Upper lobe of left lung (tissue), 4 donors: Measurements from ENCODE around the gene ALDH9A1.

Experiments used
- POLR2A ChIP-seq, 4 donors: fragments of 450-650 bp; IDR thresholded peaks; one replicate each; pipeline ENCODE4 v1.5.1; 2016 to 2017; ENCODE audit warnings: antibody characterized with exemption in 4 of 4, mild to moderate bottlenecking in 2 of 4
- POLR2AphosphoS5 ChIP-seq, 2 donors: sonication (generic); formaldehyde crosslinking; IDR thresholded peaks; one replicate each; pipeline ENCODE4 v1.5.1; 2017; ENCODE audit warnings: antibody characterized with exemption in 2 of 2
- TF ChIP-seq, protein P1 (sequence below), 6 experiments: fragments of 450-650 bp in 4 of 6; fragments of 200-600 bp in 2 of 6; sonication (generic) in 2 of 6; IDR thresholded peaks; one replicate each; pipeline ENCODE4 v1.5.1; 2016 to 2019; ENCODE audit warnings: antibody characterized with exemption in 6 of 6

DNA sequence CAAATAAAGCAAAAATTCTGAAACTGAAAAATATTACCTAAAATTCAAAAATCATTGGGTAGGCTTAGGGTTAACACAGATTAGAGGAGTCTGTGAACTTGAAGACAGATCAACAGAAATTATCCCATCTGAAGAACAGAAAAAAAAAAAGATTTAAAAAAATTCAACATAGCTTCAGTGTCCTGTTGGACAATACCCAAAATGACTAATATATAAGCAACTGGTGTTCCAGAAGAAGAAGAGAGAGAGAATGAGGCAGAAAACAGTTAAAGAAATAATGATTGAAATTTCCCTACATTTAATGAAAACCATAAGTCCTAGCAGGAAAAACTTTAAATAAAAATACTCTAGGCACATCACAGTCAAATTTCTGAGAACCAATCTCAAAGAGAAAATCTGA lies 38.8 kb upstream of the ALDH9A1 start:
- TF ChIP-seq POLR2AphosphoS5 (IDR thresholded peaks at IDR 0.05) (no peak), POLR2A (IDR thresholded peaks at IDR 0.05) (no peak)
- TF ChIP-seq, protein P1, sequence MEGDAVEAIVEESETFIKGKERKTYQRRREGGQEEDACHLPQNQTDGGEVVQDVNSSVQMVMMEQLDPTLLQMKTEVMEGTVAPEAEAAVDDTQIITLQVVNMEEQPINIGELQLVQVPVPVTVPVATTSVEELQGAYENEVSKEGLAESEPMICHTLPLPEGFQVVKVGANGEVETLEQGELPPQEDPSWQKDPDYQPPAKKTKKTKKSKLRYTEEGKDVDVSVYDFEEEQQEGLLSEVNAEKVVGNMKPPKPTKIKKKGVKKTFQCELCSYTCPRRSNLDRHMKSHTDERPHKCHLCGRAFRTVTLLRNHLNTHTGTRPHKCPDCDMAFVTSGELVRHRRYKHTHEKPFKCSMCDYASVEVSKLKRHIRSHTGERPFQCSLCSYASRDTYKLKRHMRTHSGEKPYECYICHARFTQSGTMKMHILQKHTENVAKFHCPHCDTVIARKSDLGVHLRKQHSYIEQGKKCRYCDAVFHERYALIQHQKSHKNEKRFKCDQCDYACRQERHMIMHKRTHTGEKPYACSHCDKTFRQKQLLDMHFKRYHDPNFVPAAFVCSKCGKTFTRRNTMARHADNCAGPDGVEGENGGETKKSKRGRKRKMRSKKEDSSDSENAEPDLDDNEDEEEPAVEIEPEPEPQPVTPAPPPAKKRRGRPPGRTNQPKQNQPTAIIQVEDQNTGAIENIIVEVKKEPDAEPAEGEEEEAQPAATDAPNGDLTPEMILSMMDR (IDR thresholded peaks at IDR 0.05), result no peak
